Calu3 (cell line): ENCODE measurements around the gene TMEM196. TPM values are rescaled to one million over a fixed set of nuclear protein-coding genes. Genes with fewer than 3 reads are reported as not detected.

Source experiments
- BruUV-seq: library from RNA; stranded (reverse); fragments of 400-500 nt; replicated peaks from 2 replicates; lab custom pipeline; 2021; lab: Mats Ljungman, UMichigan
- CTCF ChIA-PET: fragments of 300-600 bp; sonication (Branson Sonifier 250); formaldehyde crosslinking; loops from one replicate; lab custom pipeline; 2022; ENCODE audit warnings: antibody characterized with exemption; lab: Charles Lee
- DNase-seq: peaks from one replicate; pipeline ENCODE4 v3.0.0; 2022
- H3K27ac Mint-ChIP-seq: one replicate; pipeline ENCODE4 v1.8.0; 2022; ENCODE audit warnings: mixed read lengths; ENCODE audit not compliant: unreplicated experiment
- H3K27me3 Mint-ChIP-seq: one replicate; pipeline ENCODE4 v1.8.0; 2022; ENCODE audit warnings: mixed read lengths; ENCODE audit not compliant: unreplicated experiment
- H3K36me3 Mint-ChIP-seq: one replicate; pipeline ENCODE4 v1.8.0; 2022; ENCODE audit warnings: mild to moderate bottlenecking, moderate library complexity, mixed read lengths; ENCODE audit not compliant: insufficient read depth, unreplicated experiment
- H3K4me1 Mint-ChIP-seq: one replicate; pipeline ENCODE4 v1.8.0; 2022; ENCODE audit warnings: mild to moderate bottlenecking, low read depth, mixed read lengths; ENCODE audit not compliant: unreplicated experiment
- H3K4me3 Mint-ChIP-seq: one replicate; pipeline ENCODE4 v1.8.0; 2022; ENCODE audit warnings: mild to moderate bottlenecking, low read depth, moderate library complexity, mixed read lengths; ENCODE audit not compliant: unreplicated experiment
- H3K9me3 Mint-ChIP-seq: one replicate; pipeline ENCODE4 v1.8.0; 2022; ENCODE audit warnings: low read depth, mixed read lengths; ENCODE audit not compliant: unreplicated experiment
- CTCF ChIP-seq: fragments of 200-600 bp; IDR thresholded peaks from one replicate; pipeline ENCODE4 v1.8.0; 2022; ENCODE audit warnings: antibody characterized with exemption; ENCODE audit not compliant: unreplicated experiment
- intact Hi-C: fragments of 100-400 bp; cut with micrococcal nuclease; formaldehyde crosslinking; loops from one replicate; pipeline ENCODE4 v1.10.0; 2022; ENCODE audit not compliant: unreplicated experiment
- total RNA-seq: library from RNA; stranded (reverse); gene quantifications from 2 replicates; pipeline ENCODE4 v1.2.3, GENCODE V29; 2022

TMEM196 gene
- total RNA-seq, 1 experiment from 2014 or later, result not detected

DNA sequence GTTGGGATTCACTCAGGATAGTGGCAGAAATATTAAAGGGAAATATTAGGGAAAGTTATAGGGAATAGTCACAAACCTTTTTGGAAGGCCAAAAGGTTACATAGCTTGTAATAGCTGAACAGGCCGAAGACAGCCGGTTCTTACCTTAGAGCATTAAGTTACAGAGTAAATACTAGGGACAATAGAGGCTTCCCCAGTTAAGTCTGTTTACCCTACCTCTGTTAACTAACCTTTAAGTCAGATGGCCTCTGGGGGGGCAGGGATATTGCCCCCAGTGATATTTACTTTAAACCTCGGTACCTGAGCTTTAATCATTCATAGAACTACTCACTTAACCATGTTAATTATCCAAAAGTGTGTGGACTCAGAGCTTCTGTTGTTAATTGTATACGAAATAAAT lies 71.9 kb downstream of the TMEM196 start:
- intact Hi-C loops, result no loop called here
- CTCF ChIA-PET, result interaction anchor here (0.6 kb wide), 1 partner anchor 1369 kb away, joined by 3 read pairs; no protein-coding TSS in a partner anchor
- no peak overlapping the region for H3K4me3 Mint-ChIP-seq

GRCh38 chr7:19700936-19701335 lies 72.5 kb downstream of the TMEM196 start:
- Mint-ChIP-seq H3K36me3 (peaks cover 18% of the 10 kb centered on the region), H3K27ac (no peak overlapping the region), H3K9me3 (peaks cover 6% of the 10 kb centered on the region), H3K4me1 (peaks cover 5% of the 10 kb centered on the region), H3K27me3 (no peaks in the 10 kb centered on the region), H3K4me3 (no peak overlapping the region)
- CTCF ChIA-PET, result interaction anchor here (0.5 to 1.9 kb wide), 3 partner anchors 8 to 302 kb away, joined by 3 to 7 read pairs (median 4); partner anchors contain the start of gene POLR1F
- no peak for TF ChIP-seq CTCF
- BruUV-seq, result no TSS peak
- no peak for DNase-seq
- intact Hi-C loops, result no loop called here

More for the DNA sequence above, 71.9 kb downstream of the TMEM196 start:
- Mint-ChIP-seq H3K27me3 (no peaks in the 10 kb centered on the region), H3K27ac (no peak overlapping the region), H3K36me3 (peaks cover 18% of the 10 kb centered on the region), H3K4me1 (peaks cover 11% of the 10 kb centered on the region), H3K9me3 (peaks cover 6% of the 10 kb centered on the region)
- no TSS peak for BruUV-seq
- DNase-seq, result no peak
- no peak for TF ChIP-seq CTCF

GRCh38 chr7:19698331-19698730 lies 75.1 kb downstream of the TMEM196 start:
- Mint-ChIP-seq H3K36me3 (peaks cover 18% of the 10 kb centered on the region), H3K4me3 (no peak overlapping the region), H3K9me3 (peaks cover 6% of the 10 kb centered on the region), H3K4me1 (no peaks in the 10 kb centered on the region), H3K27me3 (no peaks in the 10 kb centered on the region), H3K27ac (no peak overlapping the region)
- intact Hi-C loops, result no loop called here
- CTCF ChIA-PET, result no interaction called here
- BruUV-seq, result no TSS peak
- no peak for DNase-seq
- TF ChIP-seq CTCF, result no peak

DNA sequence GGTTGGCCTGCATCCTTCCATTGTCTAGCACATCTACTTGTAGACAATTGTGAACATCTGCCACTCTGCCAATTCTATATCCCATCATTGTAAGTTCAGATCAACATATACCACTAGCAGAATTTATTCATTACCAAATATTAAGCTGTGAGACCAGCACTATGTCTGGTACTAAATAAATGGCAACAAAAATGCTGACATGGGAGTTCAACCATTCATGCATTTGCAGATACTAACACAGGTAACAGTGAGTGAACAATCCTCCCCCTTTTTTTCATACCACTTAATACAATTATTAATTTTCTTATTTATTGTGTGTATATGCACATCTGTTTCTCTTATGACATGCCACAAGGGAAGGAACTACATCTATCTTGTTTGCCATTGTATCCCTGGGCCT lies 76.5 kb downstream of the TMEM196 start:
- intact Hi-C loops, result no loop called here
- H3K4me3 Mint-ChIP-seq, result no peak overlapping the region
- no peak for DNase-seq
- H3K36me3 Mint-ChIP-seq, result peaks cover 8% of the 10 kb centered on the region
- CTCF ChIA-PET, result no interaction called here
- H3K27ac Mint-ChIP-seq, result no peak overlapping the region
- H3K4me1 Mint-ChIP-seq, result no peaks in the 10 kb centered on the region
- H3K9me3 Mint-ChIP-seq, result no peaks in the 10 kb centered on the region
- H3K27me3 Mint-ChIP-seq, result no peaks in the 10 kb centered on the region
- TF ChIP-seq CTCF, result no peak
- no TSS peak for BruUV-seq
